Ovary (tissue), 3 donors: Measurements from ENCODE around the gene ITPRID2.

Experiments
- EP300 ChIP-seq: sonication (generic); formaldehyde crosslinking; IDR thresholded peaks from one replicate; pipeline ENCODE4 v1.6.1; 2017; ENCODE audit warnings: antibody characterized with exemption
- POLR2A ChIP-seq: fragments of 450-650 bp; IDR thresholded peaks from one replicate; pipeline ENCODE4 v1.6.1; 2017; ENCODE audit warnings: antibody characterized with exemption, mild to moderate bottlenecking, moderate library complexity
- TF ChIP-seq, protein P1 (sequence below), 3 donors: fragments of 450-650 bp in 2 of 3; fragments of 200-600 bp in 1 of 3; IDR thresholded peaks; one replicate each; pipeline versions ENCODE4 v1.5.1 to v1.8.0; 2016 to 2022; ENCODE audit warnings: antibody characterized with exemption in 3 of 3, mild to moderate bottlenecking in 1 of 3
- donor health status: DM: no; HTN: no; CAD: no.

GRCh38 chr2:181949047-181949446 is 57.5 kb downstream of the ITPRID2 start:
- no peak for TF ChIP-seq POLR2A
- no peak for TF ChIP-seq EP300
- TF ChIP-seq, protein P1, sequence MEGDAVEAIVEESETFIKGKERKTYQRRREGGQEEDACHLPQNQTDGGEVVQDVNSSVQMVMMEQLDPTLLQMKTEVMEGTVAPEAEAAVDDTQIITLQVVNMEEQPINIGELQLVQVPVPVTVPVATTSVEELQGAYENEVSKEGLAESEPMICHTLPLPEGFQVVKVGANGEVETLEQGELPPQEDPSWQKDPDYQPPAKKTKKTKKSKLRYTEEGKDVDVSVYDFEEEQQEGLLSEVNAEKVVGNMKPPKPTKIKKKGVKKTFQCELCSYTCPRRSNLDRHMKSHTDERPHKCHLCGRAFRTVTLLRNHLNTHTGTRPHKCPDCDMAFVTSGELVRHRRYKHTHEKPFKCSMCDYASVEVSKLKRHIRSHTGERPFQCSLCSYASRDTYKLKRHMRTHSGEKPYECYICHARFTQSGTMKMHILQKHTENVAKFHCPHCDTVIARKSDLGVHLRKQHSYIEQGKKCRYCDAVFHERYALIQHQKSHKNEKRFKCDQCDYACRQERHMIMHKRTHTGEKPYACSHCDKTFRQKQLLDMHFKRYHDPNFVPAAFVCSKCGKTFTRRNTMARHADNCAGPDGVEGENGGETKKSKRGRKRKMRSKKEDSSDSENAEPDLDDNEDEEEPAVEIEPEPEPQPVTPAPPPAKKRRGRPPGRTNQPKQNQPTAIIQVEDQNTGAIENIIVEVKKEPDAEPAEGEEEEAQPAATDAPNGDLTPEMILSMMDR (IDR thresholded peaks at IDR 0.05), result no peak
